GM12873 (cell line): Measurements from ENCODE around the gene YWHAE.

ENCODE experiments used
- CTCF ChIP-seq: IDR thresholded peaks from 2 replicates; pipeline ENCODE4 v1.5.1; 2012; ENCODE audit warnings: low read depth, mild to moderate bottlenecking, moderate library complexity, low read length, control low read depth; ENCODE audit not compliant: insufficient read depth; ENCODE audit errors: missing control alignments

YWHAE gene

GRCh38 chr17:1379930-1380313 lies 20.1 kb downstream of the YWHAE start:
- no peak for TF ChIP-seq CTCF

GRCh38 chr17:1379208-1379929 lies 20.7 kb downstream of the YWHAE start:
- no peak for TF ChIP-seq CTCF

GRCh38 chr17:1377334-1377733 lies 22.7 kb downstream of the YWHAE start:
- no peak for TF ChIP-seq CTCF

- TF ChIP-seq CTCF = no peak
These were observed 24.0 kb downstream of the YWHAE start for GRCh38 chr17:1376061-1376460.

GRCh38 chr17:1375615-1376014 lies 24.4 kb downstream of the YWHAE start:
- TF ChIP-seq CTCF = no peak

- TF ChIP-seq CTCF = no peak
These were observed 25.4 kb downstream of the YWHAE start for GRCh38 chr17:1374431-1375177.

- no peak for TF ChIP-seq CTCF
These were observed 26.2 kb downstream of the YWHAE start for GRCh38 chr17:1373707-1374237.
